PFSK-1 (cell line): ENCODE results near the gene PTPN7.

ENCODE experiments used
- SIN3A ChIP-seq: IDR thresholded peaks from 2 replicates; pipeline ENCODE4 v1.6.1; 2012; ENCODE audit warnings: mild to moderate bottlenecking, low read length, moderate library complexity, borderline replicate concordance; ENCODE audit not compliant: insufficient read depth
- TAF1 ChIP-seq: IDR thresholded peaks from 2 replicates; pipeline ENCODE4 v1.6.1; 2012; ENCODE audit warnings: low read length, control low read depth, borderline replicate concordance; ENCODE audit not compliant: insufficient read depth

- TF ChIP-seq TAF1 (no peak), SIN3A (no peak)
These were observed 47.3 kb downstream of the PTPN7 start for GRCh38 chr1:202112859-202113689.
